GM18505 (cell line): ENCODE data around the gene GTF2A1L.
"Not testable (repeated sequence)": the region's sequence is repeated elsewhere in the genome, so short reads cannot be mapped to it uniquely, and the experiment has no call there.

ENCODE experiments used
- ATAC-seq: cut with Tn5 transposase; IDR thresholded peaks from one replicate; pipeline ENCODE4 v1.9.1; 2021; ENCODE audit not compliant: unreplicated experiment
- POLR2A ChIP-seq: IDR thresholded peaks from 4 replicates; pipeline ENCODE4 v1.6.1; 2011; ENCODE audit warnings: borderline replicate concordance; ENCODE audit not compliant: insufficient read depth, insufficient read length; ENCODE audit errors: extremely low read depth

The GTF2A1L gene

GRCh38 chr2:48617618-48618017 is at the start of gene GTF2A1L:
GTF2A1L (plus strand) TSS chr2:48617856; CDS start chr2:48617875, 19 bp downstream.
- TF ChIP-seq POLR2A = no peak
- no peak for ATAC-seq

GRCh38 chr2:48568547-48568946 is 49.1 kb upstream of the GTF2A1L start:
- ATAC-seq = no peak

GRCh38 chr2:48569433-48569832 is 48.2 kb upstream of the GTF2A1L start:
- TF ChIP-seq POLR2A = no peak
- ATAC-seq = no peak

More at GRCh38 chr2:48568547-48568946, 49.1 kb upstream of the GTF2A1L start:
- no peak for TF ChIP-seq POLR2A

GRCh38 chr2:48572816-48573215 is 44.8 kb upstream of the GTF2A1L start:
- no peak for TF ChIP-seq POLR2A
- ATAC-seq = no peak

- no peak for ATAC-seq
- no peak for TF ChIP-seq POLR2A
These were observed 43.0 kb upstream of the GTF2A1L start for GRCh38 chr2:48574353-48575287.

GRCh38 chr2:48578313-48578712 is 39.3 kb upstream of the GTF2A1L start:
- no peak for ATAC-seq
- no peak for TF ChIP-seq POLR2A

GRCh38 chr2:48583961-48584360 is 33.7 kb upstream of the GTF2A1L start:
- TF ChIP-seq POLR2A = no peak

GRCh38 chr2:48584551-48584950 is 33.1 kb upstream of the GTF2A1L start:
- no peak for TF ChIP-seq POLR2A
- ATAC-seq = no peak

More at GRCh38 chr2:48583961-48584360, 33.7 kb upstream of the GTF2A1L start:
- no peak for ATAC-seq

GRCh38 chr2:48586433-48586832 is 31.2 kb upstream of the GTF2A1L start:
- no peak for ATAC-seq
- no peak for TF ChIP-seq POLR2A

- no peak for TF ChIP-seq POLR2A
- ATAC-seq = no peak
These were observed 30.1 kb upstream of the GTF2A1L start for GRCh38 chr2:48587560-48587959.

GRCh38 chr2:48587961-48588360 is 29.7 kb upstream of the GTF2A1L start:
- ATAC-seq = no peak
- TF ChIP-seq POLR2A = no peak

GRCh38 chr2:48588745-48589144 is 28.9 kb upstream of the GTF2A1L start:
- no peak for TF ChIP-seq POLR2A
- no peak for ATAC-seq

- ATAC-seq = no peak
These were observed 28.4 kb upstream of the GTF2A1L start for GRCh38 chr2:48589170-48589767.

GRCh38 chr2:48590017-48590416 is 27.6 kb upstream of the GTF2A1L start:
- TF ChIP-seq POLR2A = no peak
- ATAC-seq = no peak

More at GRCh38 chr2:48589170-48589767, 28.4 kb upstream of the GTF2A1L start:
- TF ChIP-seq POLR2A = no peak

- no peak for ATAC-seq
- no peak for TF ChIP-seq POLR2A
These were observed 25.6 kb upstream of the GTF2A1L start for GRCh38 chr2:48592067-48592466.

- not testable (repeated sequence) for ATAC-seq
These were observed 20.9 kb upstream of the GTF2A1L start for GRCh38 chr2:48596751-48597150.
